HG02610 (cell line): ENCODE data around the gene MRPL9.
"Not testable (repeated sequence)": the region's sequence is repeated elsewhere in the genome, so short reads cannot be mapped to it uniquely, and the experiment has no call there.

Experiments
- ATAC-seq: cut with Tn5 transposase; IDR thresholded peaks from one replicate; pipeline ENCODE4 v1.9.1; 2021; ENCODE audit warnings: mild to moderate bottlenecking, moderate library complexity; ENCODE audit not compliant: unreplicated experiment

The MRPL9 gene

GRCh38 chr1:151737026-151737425, 26.3 kb downstream of the MRPL9 start:
- ATAC-seq, result no peak

- ATAC-seq, result not testable (repeated sequence)
These were observed 29.3 kb downstream of the MRPL9 start for GRCh38 chr1:151733995-151734394.

GRCh38 chr1:151733126-151733525, 30.2 kb downstream of the MRPL9 start:
- no peak for ATAC-seq

GRCh38 chr1:151729966-151730291, 33.4 kb downstream of the MRPL9 start:
- no peak for ATAC-seq

- no peak for ATAC-seq
These were observed 33.9 kb downstream of the MRPL9 start for GRCh38 chr1:151729157-151729965.

- no peak for ATAC-seq
These were observed 34.9 kb downstream of the MRPL9 start for GRCh38 chr1:151728151-151729054.

GRCh38 chr1:151723726-151724370, 39.4 kb downstream of the MRPL9 start:
- no peak for ATAC-seq

GRCh38 chr1:151721788-151722510, 41.3 kb downstream of the MRPL9 start:
- ATAC-seq, result no peak

- peak; percentile 57 for ATAC-seq
These were observed 42.1 kb downstream of the MRPL9 start, which contains the start of gene RIIAD1 for GRCh38 chr1:151720974-151721787. TSS of gene RIIAD1 (plus strand) at chr1:151721522. CDS start at chr1:151721537, 15 bp downstream.

GRCh38 chr1:151720554-151720953, 42.7 kb downstream of the MRPL9 start:
- no peak for ATAC-seq

GRCh38 chr1:151720125-151720524, 43.2 kb downstream of the MRPL9 start:
- ATAC-seq, result no peak

GRCh38 chr1:151718666-151719065, 44.6 kb downstream of the MRPL9 start:
- ATAC-seq, result no peak

- ATAC-seq, result no peak
These were observed 45.3 kb downstream of the MRPL9 start for GRCh38 chr1:151718011-151718431.

GRCh38 chr1:151716771-151717631, 46.3 kb downstream of the MRPL9 start, which contains the start of gene CELF3:
TSS of gene CELF3 (minus strand) at chr1:151716803. CDS start at chr1:151716020, 783 bp downstream.
- ATAC-seq, result no peak

- ATAC-seq, result no peak
These were observed 46.9 kb downstream of the MRPL9 start for GRCh38 chr1:151716405-151716762.

- no peak for ATAC-seq
These were observed 47.4 kb downstream of the MRPL9 start for GRCh38 chr1:151715726-151716404.

- ATAC-seq, result no peak
These were observed 48.2 kb downstream of the MRPL9 start for GRCh38 chr1:151714820-151715725.
